ENCODE measurements around the gene SEC31B.

SEC31B gene

DNA sequence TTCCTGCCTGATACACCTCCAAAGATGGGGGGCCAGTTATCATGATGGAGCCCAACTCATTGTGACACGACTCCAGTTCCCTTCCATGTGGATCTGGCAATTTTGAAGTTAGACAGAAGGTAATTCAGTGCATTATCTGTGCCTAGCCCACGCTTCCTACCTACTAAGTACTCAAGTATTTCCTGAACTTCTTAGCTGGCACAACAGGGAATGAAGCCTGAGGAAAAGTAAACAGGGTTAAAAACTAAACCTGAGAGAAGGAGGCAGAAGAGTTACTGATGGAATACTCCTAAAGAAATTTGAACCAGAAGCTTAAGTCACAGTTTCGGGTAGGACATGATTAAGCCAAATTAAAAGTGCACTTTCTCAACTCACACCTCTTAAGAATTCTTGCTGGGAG, 1.1 kb upstream of the SEC31B start:
- Mint-ChIP-seq H3K9me3 (no peaks in the 10 kb centered on the region), H3K4me1 (peaks cover 5% of the 10 kb centered on the region), H3K27me3 (ENCODE audit: low read depth) (peaks cover 40% of the 10 kb centered on the region), H3K27ac (no peak overlapping the region), H3K36me3 (ENCODE audit: low read depth) (peaks cover 33% of the 10 kb centered on the region), H3K4me3 (peak overlapping the region in 1 of 3 experiments; percentile 44)
- TF ChIP-seq, protein P1, sequence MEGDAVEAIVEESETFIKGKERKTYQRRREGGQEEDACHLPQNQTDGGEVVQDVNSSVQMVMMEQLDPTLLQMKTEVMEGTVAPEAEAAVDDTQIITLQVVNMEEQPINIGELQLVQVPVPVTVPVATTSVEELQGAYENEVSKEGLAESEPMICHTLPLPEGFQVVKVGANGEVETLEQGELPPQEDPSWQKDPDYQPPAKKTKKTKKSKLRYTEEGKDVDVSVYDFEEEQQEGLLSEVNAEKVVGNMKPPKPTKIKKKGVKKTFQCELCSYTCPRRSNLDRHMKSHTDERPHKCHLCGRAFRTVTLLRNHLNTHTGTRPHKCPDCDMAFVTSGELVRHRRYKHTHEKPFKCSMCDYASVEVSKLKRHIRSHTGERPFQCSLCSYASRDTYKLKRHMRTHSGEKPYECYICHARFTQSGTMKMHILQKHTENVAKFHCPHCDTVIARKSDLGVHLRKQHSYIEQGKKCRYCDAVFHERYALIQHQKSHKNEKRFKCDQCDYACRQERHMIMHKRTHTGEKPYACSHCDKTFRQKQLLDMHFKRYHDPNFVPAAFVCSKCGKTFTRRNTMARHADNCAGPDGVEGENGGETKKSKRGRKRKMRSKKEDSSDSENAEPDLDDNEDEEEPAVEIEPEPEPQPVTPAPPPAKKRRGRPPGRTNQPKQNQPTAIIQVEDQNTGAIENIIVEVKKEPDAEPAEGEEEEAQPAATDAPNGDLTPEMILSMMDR (IDR thresholded peaks at IDR 0.05; ENCODE audit: unreplicated experiment in 3 of 3), result no peak

DNA sequence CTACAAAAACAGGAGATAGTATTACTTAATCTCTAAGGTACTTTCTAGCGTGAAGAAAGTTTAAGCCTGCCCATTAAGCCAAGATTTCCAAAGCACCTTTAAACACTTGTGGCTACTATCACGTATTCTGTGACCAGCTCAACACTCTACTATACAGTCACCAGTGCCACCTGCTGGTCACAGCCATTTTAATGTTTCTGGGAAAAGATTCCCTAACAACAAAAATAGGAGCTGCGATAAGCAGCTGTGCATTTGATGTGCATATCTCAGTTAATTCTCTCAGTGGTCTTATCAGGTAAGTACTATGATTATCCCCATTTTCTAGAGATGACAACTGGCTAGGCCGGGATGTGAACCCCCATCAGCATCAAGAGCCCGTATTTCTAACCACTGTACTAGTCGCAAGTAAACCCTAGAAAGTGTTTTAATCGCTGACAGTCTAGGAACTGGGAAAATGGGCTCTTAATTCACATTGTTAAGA, 860 bp downstream of the SEC31B start:
- H3K4me1 Mint-ChIP-seq, result peaks cover 5% of the 10 kb centered on the region
- H3K4me3 Mint-ChIP-seq, result peak overlapping the region; percentile 83 to 93 (median 85)
- H3K27me3 Mint-ChIP-seq (ENCODE audit: low read depth), result peaks cover 40% of the 10 kb centered on the region
- no peak overlapping the region for H3K27ac Mint-ChIP-seq
- H3K9me3 Mint-ChIP-seq, result no peaks in the 10 kb centered on the region
- TF ChIP-seq, protein P1 (IDR thresholded peaks at IDR 0.05; ENCODE audit: unreplicated experiment in 3 of 3), result peak; percentile 64 to 86 (median 81)
- peaks cover 20% of the 10 kb centered on the region for H3K36me3 Mint-ChIP-seq (ENCODE audit: low read depth)

DNA sequence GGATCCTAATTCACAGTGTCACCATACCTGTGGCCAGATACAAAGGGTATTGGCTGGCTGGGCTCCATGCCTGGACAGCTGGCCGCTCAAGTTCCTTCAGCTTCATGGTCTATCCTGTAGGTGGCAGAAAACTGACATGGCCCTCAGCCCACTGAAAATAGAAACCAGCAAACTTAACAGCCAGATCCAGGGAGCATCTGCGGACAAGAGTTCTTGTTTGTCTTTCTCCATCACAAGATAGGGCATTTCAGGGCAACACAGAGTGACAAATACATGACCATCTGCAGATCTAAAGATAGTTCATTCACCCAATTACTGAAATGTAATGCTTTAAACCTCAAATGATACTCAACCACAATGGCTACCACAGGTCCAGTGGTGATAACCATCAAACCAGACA, 2.8 kb downstream of the SEC31B start:
- Mint-ChIP-seq H3K27me3 (ENCODE audit: low read depth) (peaks cover 37% of the 10 kb centered on the region), H3K27ac (no peak overlapping the region), H3K4me1 (peaks cover 5% of the 10 kb centered on the region), H3K36me3 (ENCODE audit: low read depth) (peaks cover 12% of the 10 kb centered on the region), H3K9me3 (no peaks in the 10 kb centered on the region), H3K4me3 (no peak overlapping the region)
- TF ChIP-seq, protein P1 (IDR thresholded peaks at IDR 0.05; ENCODE audit: unreplicated experiment in 3 of 3), result no peak

DNA sequence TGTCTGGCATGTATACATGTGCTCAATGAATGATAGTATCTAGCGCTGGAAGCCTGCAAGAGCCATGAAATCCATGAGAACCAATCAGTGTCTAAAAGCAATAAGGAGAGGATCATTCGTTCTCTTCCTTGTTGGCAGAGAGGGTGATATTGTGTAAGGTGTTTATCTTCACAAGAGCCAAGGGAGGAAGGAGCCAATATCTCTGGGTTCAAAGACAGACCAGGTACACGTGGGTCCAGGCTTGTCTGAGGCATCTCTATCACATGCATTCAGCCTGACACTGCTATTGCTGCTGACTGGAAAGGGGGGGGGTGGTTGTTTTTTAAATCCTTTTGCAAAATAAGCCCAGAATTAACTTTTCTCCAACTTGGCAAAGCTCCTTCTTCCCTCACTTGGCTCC, 4.0 kb downstream of the SEC31B start:
- TF ChIP-seq, protein P1 (IDR thresholded peaks at IDR 0.05; ENCODE audit: unreplicated experiment in 3 of 3), result no peak
- H3K9me3 Mint-ChIP-seq, result no peaks in the 10 kb centered on the region
- peaks cover 26% of the 10 kb centered on the region for H3K27me3 Mint-ChIP-seq (ENCODE audit: low read depth)
- H3K27ac Mint-ChIP-seq, result no peak overlapping the region
- H3K4me3 Mint-ChIP-seq, result no peak overlapping the region
- peaks cover 10% of the 10 kb centered on the region for H3K36me3 Mint-ChIP-seq (ENCODE audit: low read depth)
- peaks cover 5% of the 10 kb centered on the region for H3K4me1 Mint-ChIP-seq

DNA sequence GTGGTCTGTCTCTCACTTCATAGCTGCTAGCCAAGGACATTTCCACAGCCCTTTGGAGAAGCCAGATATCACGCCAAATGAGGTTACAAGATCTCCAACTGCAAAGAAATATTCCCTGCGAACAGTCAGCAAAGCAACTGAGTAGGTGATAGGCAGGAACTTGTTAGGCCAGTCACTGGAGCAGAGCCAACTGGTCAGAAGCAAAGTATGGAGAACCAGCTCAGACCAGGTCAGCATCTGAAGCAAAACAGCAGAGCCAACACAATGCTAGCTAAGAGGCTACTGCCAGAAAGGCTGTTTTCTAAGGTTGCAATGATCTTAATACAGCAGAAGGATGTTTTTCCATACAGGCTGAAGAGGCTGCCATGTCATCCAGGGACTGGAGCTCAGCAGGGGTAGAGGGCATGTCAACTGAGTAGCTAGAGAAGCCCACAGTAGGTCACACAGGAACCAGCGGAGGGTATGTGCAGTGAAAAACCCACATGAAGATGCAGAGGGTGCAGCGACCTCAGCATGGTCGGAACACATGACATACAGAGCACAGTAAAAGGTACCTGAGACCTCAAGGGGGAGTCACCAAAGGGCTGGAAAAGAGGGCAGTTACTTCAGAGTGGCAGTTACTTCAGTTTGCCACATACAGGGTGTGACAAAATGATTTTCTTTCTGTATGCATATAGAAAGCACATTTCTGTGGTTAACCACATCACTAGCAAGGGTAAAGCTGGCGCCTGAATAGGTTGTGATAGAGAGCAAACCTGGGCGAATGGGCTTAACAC, 8.9 kb downstream of the SEC31B start:
- no peaks in the 10 kb centered on the region for H3K27me3 Mint-ChIP-seq (ENCODE audit: low read depth)
- H3K4me3 Mint-ChIP-seq, result no peak overlapping the region
- H3K36me3 Mint-ChIP-seq (ENCODE audit: low read depth), result peaks cover 13% of the 10 kb centered on the region
- H3K27ac Mint-ChIP-seq, result no peak overlapping the region
- no peaks in the 10 kb centered on the region for H3K9me3 Mint-ChIP-seq
- no peaks in the 10 kb centered on the region for H3K4me1 Mint-ChIP-seq
- TF ChIP-seq, protein P1 (IDR thresholded peaks at IDR 0.05; ENCODE audit: unreplicated experiment in 3 of 3), result no peak

Data from nephron (organoid).